NCI-H1436 treated with DMSO at 0.1 percent for 48 hours (cell line): ENCODE results near the gene TNIP2.
"Not testable (repeated sequence)": the region's sequence is repeated elsewhere in the genome, so short reads cannot be mapped to it uniquely, and the experiment has no call there.

Experiments
- DNase-seq: peaks from one replicate; lab custom pipeline; 2025; lab: John Stamatoyannopoulos, UW

The TNIP2 gene

GRCh38 chr4:2744576-2745270, 11.4 kb downstream of the TNIP2 start:
- no peak for DNase-seq

- DNase-seq, result no peak
These were observed 12.4 kb downstream of the TNIP2 start for GRCh38 chr4:2743518-2744445.

- no peak for DNase-seq
These were observed 13.2 kb downstream of the TNIP2 start for GRCh38 chr4:2742823-2743517.

GRCh38 chr4:2742081-2742822, 13.9 kb downstream of the TNIP2 start:
- DNase-seq, result no peak

GRCh38 chr4:2741626-2742025, 14.5 kb downstream of the TNIP2 start:
- DNase-seq, result no peak

GRCh38 chr4:2738296-2738695, 17.8 kb downstream of the TNIP2 start:
- DNase-seq, result not testable (repeated sequence)

- DNase-seq, result no peak
These were observed 20.3 kb downstream of the TNIP2 start for GRCh38 chr4:2735869-2736268.

GRCh38 chr4:2734612-2735011, 21.5 kb downstream of the TNIP2 start:
- DNase-seq, result no peak

- DNase-seq, result no peak
These were observed 22.1 kb downstream of the TNIP2 start for GRCh38 chr4:2733844-2734574.

- no peak for DNase-seq
These were observed 22.9 kb downstream of the TNIP2 start for GRCh38 chr4:2733001-2733843.

GRCh38 chr4:2732526-2732925, 23.6 kb downstream of the TNIP2 start:
- DNase-seq, result no peak

- no peak for DNase-seq
These were observed 24.2 kb downstream of the TNIP2 start for GRCh38 chr4:2731907-2732317.

GRCh38 chr4:2729533-2729875, 26.6 kb downstream of the TNIP2 start:
- no peak for DNase-seq

GRCh38 chr4:2728806-2729532, 27.2 kb downstream of the TNIP2 start:
- DNase-seq, result no peak

- no peak for DNase-seq
These were observed 27.9 kb downstream of the TNIP2 start for GRCh38 chr4:2728221-2728620.

GRCh38 chr4:2726881-2727280, 29.3 kb downstream of the TNIP2 start:
- not testable (repeated sequence) for DNase-seq

- DNase-seq, result no peak
These were observed 30.8 kb downstream of the TNIP2 start for GRCh38 chr4:2725380-2725779.

- DNase-seq, result no peak
These were observed 32.4 kb downstream of the TNIP2 start for GRCh38 chr4:2723751-2724150.

GRCh38 chr4:2722033-2722432, 34.1 kb downstream of the TNIP2 start:
- DNase-seq, result no peak

- no peak for DNase-seq
These were observed 34.5 kb downstream of the TNIP2 start for GRCh38 chr4:2721586-2721985.
